Thyroid gland (tissue), 4 donors: Measurements from ENCODE around the gene SLC9A2.

ENCODE experiments used
- POLR2A ChIP-seq, 2 donors: fragments of 450-650 bp; IDR thresholded peaks; one replicate each; pipeline ENCODE4 v1.6.1; 2017; ENCODE audit warnings: antibody characterized with exemption in 2 of 2, mild to moderate bottlenecking in 2 of 2, moderate library complexity in 1 of 2
- TF ChIP-seq, protein P1 (sequence below), 6 experiments: fragments of 200-600 bp in 3 of 6; fragments of 450-650 bp in 3 of 6; sonication (generic) in 3 of 6; IDR thresholded peaks; one replicate each; pipeline ENCODE4 v1.5.1; 2016 to 2019; ENCODE audit warnings: antibody characterized with exemption in 6 of 6, mild to moderate bottlenecking in 2 of 6, inconsistent platforms in 1 of 6, moderate library complexity in 1 of 6

DNA sequence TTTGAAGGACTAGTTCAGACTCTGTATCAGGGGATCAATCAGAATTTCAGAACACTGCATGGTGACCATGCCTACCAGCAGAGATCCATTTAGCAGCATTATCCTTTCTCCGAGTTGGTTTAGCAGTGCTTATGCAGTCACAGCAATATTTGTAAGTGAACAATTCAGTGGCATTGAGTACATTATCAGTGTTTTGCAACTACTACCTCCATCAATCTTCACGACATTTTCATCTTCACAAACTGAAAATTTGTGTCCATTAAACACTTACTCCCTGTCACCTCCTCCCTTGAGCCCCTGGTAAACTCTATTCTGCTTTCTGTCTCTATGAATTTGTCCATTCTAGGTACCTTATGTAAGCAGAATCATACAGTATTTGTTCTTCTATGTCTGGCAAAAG is 20.1 kb downstream of the SLC9A2 start:
- TF ChIP-seq, protein P1, sequence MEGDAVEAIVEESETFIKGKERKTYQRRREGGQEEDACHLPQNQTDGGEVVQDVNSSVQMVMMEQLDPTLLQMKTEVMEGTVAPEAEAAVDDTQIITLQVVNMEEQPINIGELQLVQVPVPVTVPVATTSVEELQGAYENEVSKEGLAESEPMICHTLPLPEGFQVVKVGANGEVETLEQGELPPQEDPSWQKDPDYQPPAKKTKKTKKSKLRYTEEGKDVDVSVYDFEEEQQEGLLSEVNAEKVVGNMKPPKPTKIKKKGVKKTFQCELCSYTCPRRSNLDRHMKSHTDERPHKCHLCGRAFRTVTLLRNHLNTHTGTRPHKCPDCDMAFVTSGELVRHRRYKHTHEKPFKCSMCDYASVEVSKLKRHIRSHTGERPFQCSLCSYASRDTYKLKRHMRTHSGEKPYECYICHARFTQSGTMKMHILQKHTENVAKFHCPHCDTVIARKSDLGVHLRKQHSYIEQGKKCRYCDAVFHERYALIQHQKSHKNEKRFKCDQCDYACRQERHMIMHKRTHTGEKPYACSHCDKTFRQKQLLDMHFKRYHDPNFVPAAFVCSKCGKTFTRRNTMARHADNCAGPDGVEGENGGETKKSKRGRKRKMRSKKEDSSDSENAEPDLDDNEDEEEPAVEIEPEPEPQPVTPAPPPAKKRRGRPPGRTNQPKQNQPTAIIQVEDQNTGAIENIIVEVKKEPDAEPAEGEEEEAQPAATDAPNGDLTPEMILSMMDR (IDR thresholded peaks at IDR 0.05) = no peak
- no peak for TF ChIP-seq POLR2A (IDR thresholded peaks at IDR 0.05)
